Subcutaneous abdominal adipose tissue (tissue), 5 donors: ENCODE results near the gene U2AF2.

Source experiments
- H3K27ac ChIP-seq: one replicate; pipeline ENCODE4 v1.7.0; 2013; ENCODE audit warnings: low read depth, mild to moderate bottlenecking, inconsistent platforms, low read length, moderate library complexity
- H3K27me3 ChIP-seq, 5 donors: one replicate each; pipeline ENCODE4 v1.7.0; 2013; ENCODE audit warnings: low read length in 5 of 5, inconsistent platforms in 1 of 5; ENCODE audit not compliant: control insufficient read depth in 5 of 5, insufficient read depth in 4 of 5
- H3K36me3 ChIP-seq, 5 donors: one replicate each; pipeline ENCODE4 v1.7.0; 2013; ENCODE audit warnings: low read length in 5 of 5; ENCODE audit not compliant: control insufficient read depth in 5 of 5, insufficient read depth in 5 of 5
- H3K4me1 ChIP-seq, 5 donors: one replicate each; pipeline ENCODE4 v1.7.0; 2013; ENCODE audit warnings: low read length in 5 of 5, mild to moderate bottlenecking in 3 of 5, moderate library complexity in 1 of 5; ENCODE audit not compliant: control insufficient read depth in 5 of 5, insufficient read depth in 5 of 5
- H3K4me3 ChIP-seq, 5 donors: one replicate each; pipeline ENCODE4 v1.7.0; 2013; ENCODE audit warnings: low read length in 5 of 5, low read depth in 1 of 5
- H3K9ac ChIP-seq, 5 donors: one replicate each; pipeline ENCODE4 v1.7.0; 2013; ENCODE audit warnings: low read length in 5 of 5, mild to moderate bottlenecking in 4 of 5, moderate library complexity in 3 of 5
- H3K9me3 ChIP-seq, 5 donors: one replicate each; pipeline ENCODE4 v1.7.0; 2013; ENCODE audit warnings: low read length in 5 of 5; ENCODE audit not compliant: control insufficient read depth in 5 of 5
- donor health status: healthy.
- donor health status: healthy.
- donor health status: healthy.
- donor health status: healthy.
- donor health status: healthy.

The U2AF2 gene

GRCh38 chr19:55642153-55643002 lies 12.5 kb upstream of the U2AF2 start:
- H3K9ac ChIP-seq, result peak overlapping the region in 3 of 5 donors; percentile 39 to 68 (median 59)
- no peak overlapping the region for H3K27ac ChIP-seq
- H3K4me1 ChIP-seq, result peaks cover 7 to 73% (median 68%) of the 10 kb centered on the region in 5 donors

GRCh38 chr19:55643003-55643886 lies 11.6 kb upstream of the U2AF2 start, which contains the start of gene ZNF581:
Gene ZNF581 (plus strand): TSS chr19:55643649. CDS start chr19:55644572, 923 bp downstream.
- Histone ChIP-seq H3K27me3 (no peaks in the 10 kb centered on the region), H3K9me3 (no peaks in the 10 kb centered on the region), H3K4me1 (peaks cover 10 to 73% (median 69%) of the 10 kb centered on the region in 5 donors), H3K36me3 (peaks cover 0 to 14% (median 11%) of the 10 kb centered on the region in 5 donors), H3K27ac (peak within 1 kb of the TSS; percentile 50), H3K9ac (peak within 1 kb of the TSS; percentile 84 to 93 (median 90)), H3K4me3 (peak within 1 kb of the TSS; percentile 71 to 86 (median 81))

More at GRCh38 chr19:55642153-55643002, 12.5 kb upstream of the U2AF2 start:
- Histone ChIP-seq H3K4me3 (peak overlapping the region; percentile 71 to 89 (median 81)), H3K36me3 (peaks cover 0 to 14% (median 11%) of the 10 kb centered on the region in 5 donors), H3K27me3 (no peaks in the 10 kb centered on the region), H3K9me3 (no peaks in the 10 kb centered on the region)

GRCh38 chr19:55643887-55644176 lies 11.0 kb upstream of the U2AF2 start:
- Histone ChIP-seq H3K36me3 (peaks cover 0 to 14% (median 11%) of the 10 kb centered on the region in 5 donors), H3K9me3 (no peaks in the 10 kb centered on the region), H3K4me3 (peak overlapping the region; percentile 71 to 86 (median 76)), H3K27me3 (no peaks in the 10 kb centered on the region), H3K27ac (peak overlapping the region; percentile 50), H3K9ac (peak overlapping the region; percentile 84 to 93 (median 90)), H3K4me1 (peaks cover 11 to 74% (median 70%) of the 10 kb centered on the region in 5 donors)

GRCh38 chr19:55644191-55644833 lies 10.5 kb upstream of the U2AF2 start:
- peak overlapping the region; percentile 50 for H3K27ac ChIP-seq
- H3K9me3 ChIP-seq, result no peaks in the 10 kb centered on the region
- H3K36me3 ChIP-seq, result peaks cover 0 to 14% (median 11%) of the 10 kb centered on the region in 5 donors
- peak overlapping the region; percentile 71 to 86 (median 76) for H3K4me3 ChIP-seq
- H3K9ac ChIP-seq, result peak overlapping the region; percentile 84 to 93 (median 90)
- H3K27me3 ChIP-seq, result no peaks in the 10 kb centered on the region
- H3K4me1 ChIP-seq, result peaks cover 15 to 74% (median 70%) of the 10 kb centered on the region in 5 donors

GRCh38 chr19:55644842-55645511 lies 9.9 kb upstream of the U2AF2 start:
- H3K27me3 ChIP-seq, result no peaks in the 10 kb centered on the region
- H3K9me3 ChIP-seq, result no peaks in the 10 kb centered on the region
- peak overlapping the region in 1 of 5 donors; percentile 93 for H3K9ac ChIP-seq
- peaks cover 0 to 14% (median 11%) of the 10 kb centered on the region in 5 donors for H3K36me3 ChIP-seq
- H3K4me3 ChIP-seq, result peak overlapping the region in 3 of 5 donors; percentile 75 to 86 (median 81)
- H3K27ac ChIP-seq, result no peak overlapping the region
- H3K4me1 ChIP-seq, result peaks cover 14 to 71% (median 67%) of the 10 kb centered on the region in 5 donors

GRCh38 chr19:55645512-55645881 lies 9.3 kb upstream of the U2AF2 start:
- Histone ChIP-seq H3K4me1 (peaks cover 14 to 65% (median 62%) of the 10 kb centered on the region in 5 donors), H3K9me3 (no peaks in the 10 kb centered on the region), H3K27ac (no peak overlapping the region), H3K9ac (no peak overlapping the region), H3K36me3 (peaks cover 0 to 14% (median 12%) of the 10 kb centered on the region in 5 donors), H3K27me3 (no peaks in the 10 kb centered on the region), H3K4me3 (no peak overlapping the region)

- Histone ChIP-seq H3K9ac (peak overlapping the region; percentile 48 to 91 (median 80)), H3K27ac (peak overlapping the region; percentile 46), H3K9me3 (no peaks in the 10 kb centered on the region), H3K27me3 (no peaks in the 10 kb centered on the region), H3K4me3 (peak overlapping the region; percentile 64 to 84 (median 76)), H3K36me3 (peaks cover 0 to 17% (median 15%) of the 10 kb centered on the region in 5 donors), H3K4me1 (peaks cover 14 to 55% (median 52%) of the 10 kb centered on the region in 5 donors)
These were observed 7.7 kb upstream of the U2AF2 start for GRCh38 chr19:55646889-55647731.

GRCh38 chr19:55647732-55648584 lies 6.9 kb upstream of the U2AF2 start, which contains the start of gene CCDC106:
Gene CCDC106 (plus strand): TSS chr19:55648212. CDS start chr19:55649047, 835 bp downstream.
- H3K9ac ChIP-seq, result peak within 1 kb of the TSS; percentile 48 to 91 (median 80)
- peaks cover 0 to 20% (median 15%) of the 10 kb centered on the region in 5 donors for H3K36me3 ChIP-seq
- H3K4me3 ChIP-seq, result peak within 1 kb of the TSS; percentile 72 to 84 (median 76)
- H3K27me3 ChIP-seq, result no peaks in the 10 kb centered on the region
- peaks cover 13 to 46% (median 44%) of the 10 kb centered on the region in 5 donors for H3K4me1 ChIP-seq
- H3K27ac ChIP-seq, result peak within 1 kb of the TSS; percentile 46
- H3K9me3 ChIP-seq, result no peaks in the 10 kb centered on the region
